GM19240 (cell line): ENCODE data around the gene VOPP1.

Experiments
- DNase-seq: peaks from one replicate; pipeline ENCODE4 v3.0.0; 2011; ENCODE audit warnings: low spot score; ENCODE audit not compliant: insufficient read length

The VOPP1 gene

GRCh38 chr7:55533050-55533728, 39.1 kb downstream of the VOPP1 start:
- DNase-seq, result peak; percentile 61

GRCh38 chr7:55532150-55532917, 40.0 kb downstream of the VOPP1 start:
- no peak for DNase-seq

GRCh38 chr7:55531536-55531935, 40.8 kb downstream of the VOPP1 start:
- DNase-seq, result no peak

- DNase-seq, result no peak
Observed at GRCh38 chr7:55527307-55527706, 45.0 kb downstream of the VOPP1 start.

GRCh38 chr7:55526770-55527169, 45.5 kb downstream of the VOPP1 start:
- DNase-seq, result no peak

- no peak for DNase-seq
Observed at GRCh38 chr7:55526329-55526728, 46.0 kb downstream of the VOPP1 start.

- no peak for DNase-seq
Observed at GRCh38 chr7:55524558-55525310, 47.6 kb downstream of the VOPP1 start.

GRCh38 chr7:55523366-55523765, 48.9 kb downstream of the VOPP1 start:
- no peak for DNase-seq

GRCh38 chr7:55521917-55522902, 50.1 kb downstream of the VOPP1 start:
- DNase-seq, result no peak

- DNase-seq, result no peak
Observed at GRCh38 chr7:55521512-55521911, 50.8 kb downstream of the VOPP1 start.

- DNase-seq, result no peak
Observed at GRCh38 chr7:55520426-55521140, 51.7 kb downstream of the VOPP1 start.

- DNase-seq, result no peak
Observed at GRCh38 chr7:55518836-55519235, 53.5 kb downstream of the VOPP1 start.

- no peak for DNase-seq
Observed at GRCh38 chr7:55517936-55518689, 54.2 kb downstream of the VOPP1 start.

GRCh38 chr7:55517191-55517633, 55.1 kb downstream of the VOPP1 start:
- no peak for DNase-seq

- no peak for DNase-seq
Observed at GRCh38 chr7:55516409-55516808, 55.9 kb downstream of the VOPP1 start.

- no peak for DNase-seq
Observed at GRCh38 chr7:55515569-55516279, 56.6 kb downstream of the VOPP1 start.

GRCh38 chr7:55514546-55515265, 57.6 kb downstream of the VOPP1 start:
- no peak for DNase-seq

GRCh38 chr7:55513868-55514267, 58.4 kb downstream of the VOPP1 start:
- no peak for DNase-seq
